Endothelial cell of umbilical vein (primary cell): ENCODE results near the gene IL25.

Source experiments
- CTCF ChIP-seq, 2 donors: IDR thresholded peaks; 1 replicate in 1 of 2; 2 replicates in 1 of 2; pipeline ENCODE4 v1.5.1; 2011; ENCODE audit warnings: low read length in 2 of 2, mild to moderate bottlenecking in 2 of 2, moderate library complexity in 2 of 2, control low read depth in 1 of 2, inconsistent platforms in 1 of 2, low read depth in 1 of 2; ENCODE audit not compliant: insufficient read depth in 1 of 2; ENCODE audit errors: extremely low read depth in 1 of 2
- EZH2 ChIP-seq: IDR thresholded peaks from 2 replicates; pipeline ENCODE4 v1.6.1; 2012; ENCODE audit warnings: borderline replicate concordance, low read depth, mild to moderate bottlenecking, moderate library complexity, low read length, inconsistent platforms; ENCODE audit not compliant: severe bottlenecking
- FOS ChIP-seq: IDR thresholded peaks from 2 replicates; pipeline ENCODE4 v1.6.1; 2011; ENCODE audit warnings: mild to moderate bottlenecking, low read length, moderate library complexity, borderline replicate concordance; ENCODE audit not compliant: insufficient read depth
- POLR2A ChIP-seq: IDR thresholded peaks from 2 replicates; pipeline ENCODE4 v1.6.1; 2012; ENCODE audit warnings: low read depth, mild to moderate bottlenecking, control low read depth, low read length
- POLR2AphosphoS5 ChIP-seq: IDR thresholded peaks from 2 replicates; pipeline ENCODE4 v1.6.1; 2012; ENCODE audit warnings: low read depth, mild to moderate bottlenecking, control low read depth, low read length, moderate library complexity; ENCODE audit not compliant: insufficient read depth
- TF ChIP-seq, protein P1 (sequence below): IDR thresholded peaks from 2 replicates; pipeline ENCODE4 v1.6.1; 2011; ENCODE audit not compliant: insufficient read depth, insufficient read length

- no peak for TF ChIP-seq CTCF (IDR thresholded peaks at IDR 0.05; ENCODE audit: extremely low read depth in 1 of 2, insufficient read depth in 1 of 2, low read depth in 1 of 2, low read length in 2 of 2)
- TF ChIP-seq POLR2AphosphoS5, result no peak
- no peak for TF ChIP-seq POLR2A
- TF ChIP-seq FOS, result no peak
- TF ChIP-seq EZH2, result no peak
- TF ChIP-seq, protein P1, sequence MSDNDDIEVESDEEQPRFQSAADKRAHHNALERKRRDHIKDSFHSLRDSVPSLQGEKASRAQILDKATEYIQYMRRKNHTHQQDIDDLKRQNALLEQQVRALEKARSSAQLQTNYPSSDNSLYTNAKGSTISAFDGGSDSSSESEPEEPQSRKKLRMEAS, result no peak
Observed at GRCh38 chr14:23413681-23414080, 41.1 kb downstream of the IL25 start.
